Liver (tissue), 9 donors: ENCODE data around the gene SLAIN1. TPM values are rescaled to one million over a fixed set of nuclear protein-coding genes. Genes with fewer than 3 reads are reported as not detected.

Experiments used
- DNase-seq: peaks from one replicate; pipeline ENCODE4 v3.0.0-alpha.2; 2017; ENCODE audit warnings: low spot score
- H3K27ac ChIP-seq, 2 donors: one replicate each; pipeline ENCODE4 v1.7.0; 2013; ENCODE audit warnings: inconsistent platforms in 2 of 2, low read length in 2 of 2, control low read depth in 1 of 2, low read depth in 1 of 2, mild to moderate bottlenecking in 1 of 2
- H3K27me3 ChIP-seq, 4 donors: one replicate each; pipeline versions ENCODE4 v1.6.1 to v1.7.0; 2013; ENCODE audit warnings: low read length in 3 of 4, inconsistent platforms in 1 of 4, mild to moderate bottlenecking in 1 of 4, moderate library complexity in 1 of 4; ENCODE audit not compliant: control insufficient read depth in 4 of 4, insufficient read depth in 4 of 4
- H3K36me3 ChIP-seq, 4 donors: one replicate each; pipeline versions ENCODE4 v1.6.1 to v1.7.0; 2013; ENCODE audit warnings: low read length in 3 of 4, mild to moderate bottlenecking in 3 of 4, low read depth in 1 of 4, moderate library complexity in 1 of 4; ENCODE audit not compliant: control insufficient read depth in 4 of 4, insufficient read depth in 3 of 4
- H3K4me1 ChIP-seq, 4 donors: one replicate each; pipeline versions ENCODE4 v1.6.1 to v1.7.0; 2013; ENCODE audit warnings: low read length in 3 of 4, mild to moderate bottlenecking in 3 of 4, moderate library complexity in 1 of 4; ENCODE audit not compliant: control insufficient read depth in 4 of 4, insufficient read depth in 4 of 4
- H3K4me3 ChIP-seq, 3 donors: one replicate each; pipeline versions ENCODE4 v1.6.1 to v1.7.0; 2013; ENCODE audit warnings: low read length in 3 of 3, control low read depth in 1 of 3, low read depth in 1 of 3, mild to moderate bottlenecking in 1 of 3
- H3K9ac ChIP-seq, 2 donors: one replicate each; pipeline ENCODE4 v1.7.0; 2013; ENCODE audit warnings: low read length in 2 of 2, mild to moderate bottlenecking in 2 of 2, moderate library complexity in 2 of 2, control low read depth in 1 of 2, low read depth in 1 of 2
- H3K9me3 ChIP-seq, 4 donors: one replicate each; pipeline versions ENCODE4 v1.6.1 to v1.7.0; 2013; ENCODE audit warnings: low read length in 3 of 4; ENCODE audit not compliant: control insufficient read depth in 4 of 4
- HNF4G ChIP-seq: IDR thresholded peaks from 2 replicates; pipeline ENCODE4 v1.6.1; 2016; ENCODE audit warnings: antibody characterized with exemption
- RAD21 ChIP-seq, 2 donors: IDR thresholded peaks; 2 replicates each; pipeline ENCODE4 v1.6.1; 2016; ENCODE audit warnings: antibody characterized with exemption in 2 of 2, mild to moderate bottlenecking in 2 of 2
- RXRA ChIP-seq, 2 donors: IDR thresholded peaks; 2 replicates each; pipeline ENCODE4 v1.6.1; 2017 to 2018; ENCODE audit warnings: antibody characterized with exemption in 2 of 2, mild to moderate bottlenecking in 1 of 2
- YY1 ChIP-seq: IDR thresholded peaks from 2 replicates; pipeline ENCODE4 v1.6.1; 2016; ENCODE audit warnings: antibody characterized with exemption, mild to moderate bottlenecking
- ZBTB33 ChIP-seq: IDR thresholded peaks from 2 replicates; pipeline ENCODE4 v1.6.1; 2016; ENCODE audit warnings: antibody characterized with exemption
- WGBS: extraction: QIAGEN DNeasy Blood & Tissue Kit; methylation state at CpG from one replicate; pipeline ENCODE4 v1.1.7; 2013; 5-methylcytosine and 5-hydroxymethylcytosine counted together
- polyA plus RNA-seq, 2 donors: library from polyadenylated mRNA; stranded (reverse) in 1 of 2; unstranded in 1 of 2; fragments of 200-250 nt in 1 of 2; fragments of >200 nt in 1 of 2; fragmentation: Nextera tagmentation in 1 of 2; extraction: Ambion mirVana in 1 of 2; gene quantifications; one replicate each; pipeline versions ENCODE4 v1.2.1 to v1.2.3, GENCODE V29; 2013 to 2015
- total RNA-seq, 2 donors: library from RNA; depleted of rRNA; stranded (reverse); fragments of >200 nt; gene quantifications; one replicate each; pipeline ENCODE4 v1.2.3, GENCODE V29; 2014
- TF ChIP-seq, protein P1 (sequence below): fragments of 150-350 bp; IDR thresholded peaks from 2 replicates; pipeline ENCODE4 v1.5.1; 2017; ENCODE audit warnings: improper control_type of control experiment, low read depth, low read length; ENCODE audit not compliant: missing input control
- TF ChIP-seq, protein P2 (sequence below): IDR thresholded peaks from 2 replicates; pipeline ENCODE4 v1.6.1; 2016; ENCODE audit warnings: antibody characterized with exemption, mild to moderate bottlenecking
- donor health status: healthy.
- donor health status: healthy.
- donor health status: healthy.
- donor health status: healthy.
- donor health status: healthy.

SLAIN1 gene
- total and polyA plus RNA-seq, 4 donors = 1.9 to 7.9 (median 7.1) TPM

DNA sequence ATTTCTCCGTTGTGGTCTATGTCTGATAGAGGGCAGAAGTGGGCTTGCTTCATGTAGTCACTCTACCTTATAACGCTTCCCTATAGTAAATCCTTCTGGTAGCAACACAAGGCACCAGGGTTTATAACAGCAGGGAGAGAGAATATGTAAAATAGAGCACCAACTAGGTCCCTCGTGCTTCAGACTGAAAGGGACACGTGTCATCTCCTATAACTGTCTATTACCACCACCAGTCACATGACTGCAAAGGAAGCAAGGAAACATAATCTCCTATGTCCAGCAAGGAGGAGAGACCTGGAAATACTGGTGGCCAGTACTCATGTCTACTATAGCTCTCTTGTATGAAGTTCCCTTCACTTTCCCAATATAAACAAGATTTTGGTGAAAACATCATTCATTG is 79.2 kb downstream of the SLAIN1 start (continued):
- TF ChIP-seq YY1 (no peak), RXRA (IDR thresholded peaks at IDR 0.05) (no peak)

DNA sequence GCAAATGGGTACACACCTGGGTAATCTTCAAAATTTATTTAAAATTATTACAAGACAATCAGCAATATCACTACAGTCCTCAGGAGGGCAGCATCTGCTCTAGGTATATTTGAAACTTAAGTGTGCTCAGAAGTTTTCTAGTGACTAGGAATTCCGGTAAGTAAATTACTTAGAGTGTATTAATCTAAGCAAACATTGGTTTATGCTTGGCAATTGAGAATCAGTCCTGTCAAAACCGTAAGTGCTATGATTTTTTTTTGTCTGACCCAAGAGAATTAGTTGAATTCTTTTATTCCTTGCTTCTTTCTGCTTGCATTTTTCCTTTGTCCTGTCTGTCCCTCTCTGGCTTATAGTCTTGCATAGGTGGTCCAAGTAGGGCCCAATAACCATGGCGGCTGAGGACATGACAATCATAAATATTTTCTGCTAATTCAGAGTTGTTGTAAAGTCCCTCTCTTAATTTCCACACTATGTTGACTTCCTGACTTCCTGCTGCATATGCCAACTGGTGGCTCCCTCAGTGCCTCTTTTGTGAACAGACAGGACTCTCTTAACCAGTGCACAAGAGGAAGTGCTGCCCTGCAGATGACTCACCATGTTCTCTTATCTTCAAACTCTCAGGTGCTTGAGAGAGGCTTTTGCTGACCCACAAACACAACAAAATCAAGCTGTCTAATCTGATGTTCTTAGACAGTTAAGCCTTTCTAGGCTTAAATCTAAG is 82.2 kb downstream of the SLAIN1 start:
- Histone ChIP-seq H3K9me3 (no peaks in the 10 kb centered on the region), H3K36me3 (no peaks in the 10 kb centered on the region), H3K9ac (no peak overlapping the region), H3K4me3 (no peak overlapping the region), H3K4me1 (peaks cover 0 to 4% (median 0%) of the 10 kb centered on the region in 4 donors), H3K27me3 (no peaks in the 10 kb centered on the region), H3K27ac (peak overlapping the region in 1 of 2 donors; percentile 3)
- WGBS = 16% methylated on average over 3 of the region's 3 CpGs
- TF ChIP-seq HNF4G (no peak), RAD21 (IDR thresholded peaks at IDR 0.05) (peak; percentile 85 to 87), YY1 (no peak)
- TF ChIP-seq, protein P1, sequence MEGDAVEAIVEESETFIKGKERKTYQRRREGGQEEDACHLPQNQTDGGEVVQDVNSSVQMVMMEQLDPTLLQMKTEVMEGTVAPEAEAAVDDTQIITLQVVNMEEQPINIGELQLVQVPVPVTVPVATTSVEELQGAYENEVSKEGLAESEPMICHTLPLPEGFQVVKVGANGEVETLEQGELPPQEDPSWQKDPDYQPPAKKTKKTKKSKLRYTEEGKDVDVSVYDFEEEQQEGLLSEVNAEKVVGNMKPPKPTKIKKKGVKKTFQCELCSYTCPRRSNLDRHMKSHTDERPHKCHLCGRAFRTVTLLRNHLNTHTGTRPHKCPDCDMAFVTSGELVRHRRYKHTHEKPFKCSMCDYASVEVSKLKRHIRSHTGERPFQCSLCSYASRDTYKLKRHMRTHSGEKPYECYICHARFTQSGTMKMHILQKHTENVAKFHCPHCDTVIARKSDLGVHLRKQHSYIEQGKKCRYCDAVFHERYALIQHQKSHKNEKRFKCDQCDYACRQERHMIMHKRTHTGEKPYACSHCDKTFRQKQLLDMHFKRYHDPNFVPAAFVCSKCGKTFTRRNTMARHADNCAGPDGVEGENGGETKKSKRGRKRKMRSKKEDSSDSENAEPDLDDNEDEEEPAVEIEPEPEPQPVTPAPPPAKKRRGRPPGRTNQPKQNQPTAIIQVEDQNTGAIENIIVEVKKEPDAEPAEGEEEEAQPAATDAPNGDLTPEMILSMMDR = peak; percentile 72
- TF ChIP-seq, protein P2, sequence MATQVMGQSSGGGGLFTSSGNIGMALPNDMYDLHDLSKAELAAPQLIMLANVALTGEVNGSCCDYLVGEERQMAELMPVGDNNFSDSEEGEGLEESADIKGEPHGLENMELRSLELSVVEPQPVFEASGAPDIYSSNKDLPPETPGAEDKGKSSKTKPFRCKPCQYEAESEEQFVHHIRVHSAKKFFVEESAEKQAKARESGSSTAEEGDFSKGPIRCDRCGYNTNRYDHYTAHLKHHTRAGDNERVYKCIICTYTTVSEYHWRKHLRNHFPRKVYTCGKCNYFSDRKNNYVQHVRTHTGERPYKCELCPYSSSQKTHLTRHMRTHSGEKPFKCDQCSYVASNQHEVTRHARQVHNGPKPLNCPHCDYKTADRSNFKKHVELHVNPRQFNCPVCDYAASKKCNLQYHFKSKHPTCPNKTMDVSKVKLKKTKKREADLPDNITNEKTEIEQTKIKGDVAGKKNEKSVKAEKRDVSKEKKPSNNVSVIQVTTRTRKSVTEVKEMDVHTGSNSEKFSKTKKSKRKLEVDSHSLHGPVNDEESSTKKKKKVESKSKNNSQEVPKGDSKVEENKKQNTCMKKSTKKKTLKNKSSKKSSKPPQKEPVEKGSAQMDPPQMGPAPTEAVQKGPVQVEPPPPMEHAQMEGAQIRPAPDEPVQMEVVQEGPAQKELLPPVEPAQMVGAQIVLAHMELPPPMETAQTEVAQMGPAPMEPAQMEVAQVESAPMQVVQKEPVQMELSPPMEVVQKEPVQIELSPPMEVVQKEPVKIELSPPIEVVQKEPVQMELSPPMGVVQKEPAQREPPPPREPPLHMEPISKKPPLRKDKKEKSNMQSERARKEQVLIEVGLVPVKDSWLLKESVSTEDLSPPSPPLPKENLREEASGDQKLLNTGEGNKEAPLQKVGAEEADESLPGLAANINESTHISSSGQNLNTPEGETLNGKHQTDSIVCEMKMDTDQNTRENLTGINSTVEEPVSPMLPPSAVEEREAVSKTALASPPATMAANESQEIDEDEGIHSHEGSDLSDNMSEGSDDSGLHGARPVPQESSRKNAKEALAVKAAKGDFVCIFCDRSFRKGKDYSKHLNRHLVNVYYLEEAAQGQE = no peak
- DNase-seq = no peak

GRCh38 chr13:77781808-77782207 is 84.3 kb downstream of the SLAIN1 start:
- no peak overlapping the region for H3K27ac ChIP-seq
- no peaks in the 10 kb centered on the region for H3K9me3 ChIP-seq
- H3K4me3 ChIP-seq = no peak overlapping the region
- peaks cover 0 to 4% (median 0%) of the 10 kb centered on the region in 4 donors for H3K4me1 ChIP-seq
- H3K9ac ChIP-seq = no peak overlapping the region
- H3K27me3 ChIP-seq = no peaks in the 10 kb centered on the region
- no peak for DNase-seq
- H3K36me3 ChIP-seq = no peaks in the 10 kb centered on the region
- TF ChIP-seq, protein P1 = no peak
- TF ChIP-seq RAD21 (IDR thresholded peaks at IDR 0.05) (peak in 1 of 2 donors; percentile 16), ZBTB33 (no peak)
